ENCODE measurements around the gene AGBL4.

AGBL4 gene

GRCh38 chr1:48572134-48572533 is 1451.6 kb downstream of the AGBL4 start:
- Histone ChIP-seq H3K9ac (ENCODE audit: low read length) (no peak overlapping the region), H3K4me1 (ENCODE audit: insufficient read depth, low read length, severe bottlenecking) (no peaks in the 10 kb centered on the region), H3K4me3 (ENCODE audit: low read depth, low read length, poor library complexity, severe bottlenecking) (no peak overlapping the region), H3K9me2 (ENCODE audit: low read depth, low read length) (no peaks in the 10 kb centered on the region), H3K9me3 (ENCODE audit: low read length) (no peaks in the 10 kb centered on the region), H3K79me2 (ENCODE audit: insufficient read depth, low read length) (no peaks in the 10 kb centered on the region), H3K27ac (ENCODE audit: low read depth, low read length, poor library complexity, severe bottlenecking) (no peak overlapping the region), H3F3A (ENCODE audit: insufficient read depth, low read length) (no peaks in the 10 kb centered on the region), H3K4me2 (ENCODE audit: low read length) (no peak overlapping the region), H3K27me3 (ENCODE audit: insufficient read depth, low read length) (no peaks in the 10 kb centered on the region), H2AFZ (ENCODE audit: low read length) (no peak overlapping the region), H4K20me1 (ENCODE audit: insufficient read depth, low read length) (no peaks in the 10 kb centered on the region), H3K36me3 (ENCODE audit: insufficient read depth, low read length) (no peaks in the 10 kb centered on the region)
- no peak for TF ChIP-seq CTCF (IDR thresholded peaks at IDR 0.05; ENCODE audit: low read length)

- Histone ChIP-seq H3K4me3 (ENCODE audit: low read depth, low read length, poor library complexity, severe bottlenecking) (no peak overlapping the region), H4K20me1 (ENCODE audit: insufficient read depth, low read length) (no peaks in the 10 kb centered on the region), H2AFZ (ENCODE audit: low read length) (no peak overlapping the region), H3K36me3 (ENCODE audit: insufficient read depth, low read length) (no peaks in the 10 kb centered on the region), H3F3A (ENCODE audit: insufficient read depth, low read length) (no peaks in the 10 kb centered on the region), H3K27ac (ENCODE audit: low read depth, low read length, poor library complexity, severe bottlenecking) (no peak overlapping the region), H3K27me3 (ENCODE audit: insufficient read depth, low read length) (no peaks in the 10 kb centered on the region), H3K9ac (ENCODE audit: low read length) (no peak overlapping the region), H3K4me1 (ENCODE audit: insufficient read depth, low read length, severe bottlenecking) (no peaks in the 10 kb centered on the region), H3K9me3 (ENCODE audit: low read length) (no peaks in the 10 kb centered on the region), H3K4me2 (ENCODE audit: low read length) (no peak overlapping the region), H3K9me2 (ENCODE audit: low read depth, low read length) (no peaks in the 10 kb centered on the region), H3K79me2 (ENCODE audit: insufficient read depth, low read length) (no peaks in the 10 kb centered on the region)
- no peak for TF ChIP-seq EZH2 (IDR thresholded peaks at IDR 0.05; ENCODE audit: borderline replicate concordance, low read length)
- TF ChIP-seq CTCF (IDR thresholded peaks at IDR 0.05; ENCODE audit: low read length), result no peak
Observed at GRCh38 chr1:48571303-48571987, 1452.3 kb downstream of the AGBL4 start.

- Histone ChIP-seq H2AFZ (ENCODE audit: low read length) (no peak overlapping the region), H3K27me3 (ENCODE audit: insufficient read depth, low read length) (no peaks in the 10 kb centered on the region), H3K4me1 (ENCODE audit: insufficient read depth, low read length, severe bottlenecking) (no peaks in the 10 kb centered on the region), H3K9ac (ENCODE audit: low read length) (no peak overlapping the region), H3K79me2 (ENCODE audit: insufficient read depth, low read length) (no peaks in the 10 kb centered on the region), H4K20me1 (ENCODE audit: insufficient read depth, low read length) (no peaks in the 10 kb centered on the region), H3K4me2 (ENCODE audit: low read length) (no peak overlapping the region), H3K36me3 (ENCODE audit: insufficient read depth, low read length) (no peaks in the 10 kb centered on the region), H3F3A (ENCODE audit: insufficient read depth, low read length) (no peaks in the 10 kb centered on the region), H3K9me2 (ENCODE audit: low read depth, low read length) (no peaks in the 10 kb centered on the region), H3K27ac (ENCODE audit: low read depth, low read length, poor library complexity, severe bottlenecking) (no peak overlapping the region), H3K4me3 (ENCODE audit: low read depth, low read length, poor library complexity, severe bottlenecking) (no peak overlapping the region), H3K9me3 (ENCODE audit: low read length) (no peaks in the 10 kb centered on the region)
- TF ChIP-seq CTCF (IDR thresholded peaks at IDR 0.05; ENCODE audit: low read length), result no peak
- TF ChIP-seq EZH2 (IDR thresholded peaks at IDR 0.05; ENCODE audit: borderline replicate concordance, low read length), result no peak
Observed at GRCh38 chr1:48570568-48570967, 1453.2 kb downstream of the AGBL4 start.

All from OCI-LY1 (cell line).